ENCODE results near the gene COL19A1.
A peak's percentile ranks its signal among the peaks of the same experiment; 100 is the strongest.

Gene COL19A1

GRCh38 chr6:70094156-70094555, 227.8 kb downstream of the COL19A1 start:
- H3K27ac Mint-ChIP-seq = peak overlapping the region in 2 of 3 experiments; percentile 10 to 47
- H3K9me3 Mint-ChIP-seq = no peaks in the 10 kb centered on the region
- H3K4me1 Mint-ChIP-seq = no peaks in the 10 kb centered on the region
- no peaks in the 10 kb centered on the region for H3K27me3 Mint-ChIP-seq (ENCODE audit: low read depth)
- no peak for TF ChIP-seq CTCF (IDR thresholded peaks at IDR 0.05; ENCODE audit: unreplicated experiment in 3 of 3)
- no peak overlapping the region for H3K4me3 Mint-ChIP-seq
- H3K36me3 Mint-ChIP-seq (ENCODE audit: low read depth) = no peaks in the 10 kb centered on the region

- H3K36me3 Mint-ChIP-seq (ENCODE audit: low read depth) = no peaks in the 10 kb centered on the region
- no peaks in the 10 kb centered on the region for H3K27me3 Mint-ChIP-seq (ENCODE audit: low read depth)
- H3K27ac Mint-ChIP-seq = no peak overlapping the region
These were observed 233.4 kb downstream of the COL19A1 start for GRCh38 chr6:70099732-70100131.

GRCh38 chr6:70103798-70104197, 237.4 kb downstream of the COL19A1 start:
- H3K4me3 Mint-ChIP-seq = no peak overlapping the region
- H3K9me3 Mint-ChIP-seq = no peaks in the 10 kb centered on the region
- H3K4me1 Mint-ChIP-seq = peaks cover 17% of the 10 kb centered on the region
- peak overlapping the region in 1 of 3 experiments; percentile 3 for H3K27ac Mint-ChIP-seq
- peak in 1 of 3 experiments; percentile 12 for TF ChIP-seq CTCF (IDR thresholded peaks at IDR 0.05; ENCODE audit: unreplicated experiment in 3 of 3)
- no peaks in the 10 kb centered on the region for H3K36me3 Mint-ChIP-seq (ENCODE audit: low read depth)
- H3K27me3 Mint-ChIP-seq (ENCODE audit: low read depth) = no peaks in the 10 kb centered on the region

More at GRCh38 chr6:70099732-70100131, 233.4 kb downstream of the COL19A1 start:
- Mint-ChIP-seq H3K4me3 (no peak overlapping the region), H3K9me3 (no peaks in the 10 kb centered on the region), H3K4me1 (peaks cover 2% of the 10 kb centered on the region)
- TF ChIP-seq CTCF (IDR thresholded peaks at IDR 0.05; ENCODE audit: unreplicated experiment in 3 of 3) = no peak

- no peaks in the 10 kb centered on the region for H3K9me3 Mint-ChIP-seq
- H3K27me3 Mint-ChIP-seq (ENCODE audit: low read depth) = peaks cover 3% of the 10 kb centered on the region
- H3K4me1 Mint-ChIP-seq = peaks cover 49% of the 10 kb centered on the region
- peak overlapping the region in 2 of 3 experiments; percentile 33 to 57 for H3K27ac Mint-ChIP-seq
- no peak overlapping the region for H3K4me3 Mint-ChIP-seq
- peak; percentile 69 to 81 (median 74) for TF ChIP-seq CTCF (IDR thresholded peaks at IDR 0.05; ENCODE audit: unreplicated experiment in 3 of 3)
- no peaks in the 10 kb centered on the region for H3K36me3 Mint-ChIP-seq (ENCODE audit: low read depth)
These were observed 241.7 kb downstream of the COL19A1 start for GRCh38 chr6:70107852-70108629.

- Mint-ChIP-seq H3K27ac (peak overlapping the region; percentile 22 to 74 (median 46)), H3K4me1 (peaks cover 52% of the 10 kb centered on the region), H3K36me3 (ENCODE audit: low read depth) (no peaks in the 10 kb centered on the region), H3K9me3 (no peaks in the 10 kb centered on the region), H3K4me3 (no peak overlapping the region), H3K27me3 (ENCODE audit: low read depth) (peaks cover 3% of the 10 kb centered on the region)
- no peak for TF ChIP-seq CTCF (IDR thresholded peaks at IDR 0.05; ENCODE audit: unreplicated experiment in 3 of 3)
These were observed 244.0 kb downstream of the COL19A1 start for GRCh38 chr6:70110126-70111022.
